ENCODE results near the gene NINL. TPM values are rescaled to one million over a fixed set of nuclear protein-coding genes. Genes with fewer than 3 reads are reported as not detected.

NINL gene
- total RNA-seq, 1 experiment from 2014 or later: 7.2 TPM

- Histone ChIP-seq H3K4me3 (replicated peaks in 1 of 2; ENCODE audit: low read depth in 1 of 2, low read length in 2 of 2) (no peak overlapping the region), H4K20me1 (ENCODE audit: insufficient read depth) (no peaks in the 10 kb centered on the region), H3K9me3 (ENCODE audit: control insufficient read depth in 1 of 2, insufficient read depth in 1 of 2, low read depth in 1 of 2, low read length in 2 of 2) (no peaks in the 10 kb centered on the region), H3K27ac (ENCODE audit: low read depth, low read length) (no peak overlapping the region), H3K79me2 (ENCODE audit: insufficient read depth, low read length) (no peaks in the 10 kb centered on the region), H3K4me1 (ENCODE audit: control insufficient read depth in 1 of 2, insufficient read depth in 2 of 2, low read length in 2 of 2) (peaks cover 0 to 3% of the 10 kb centered on the region in 2 experiments; a peak in 1 of 4 replicates), H3K27me3 (ENCODE audit: insufficient read depth, low read length) (no peaks in the 10 kb centered on the region), H3K9ac (ENCODE audit: low read length) (no peak overlapping the region), H3K36me3 (ENCODE audit: control insufficient read depth in 1 of 2, insufficient read depth in 2 of 2, low read length in 2 of 2) (no peaks in the 10 kb centered on the region), H3K9me2 (ENCODE audit: insufficient read depth) (no peaks in the 10 kb centered on the region), H2AFZ (ENCODE audit: low read depth, low read length, poor library complexity, severe bottlenecking) (no peak overlapping the region), H3K4me2 (ENCODE audit: low read length) (no peak overlapping the region)
- ChIA-PET CTCF (no interaction called here), RAD21 (ENCODE audit: low non-redundant PET in 1 of 2, low total read pairs in 2 of 2, uncharacterized antibody in 2 of 2, unreplicated experiment in 2 of 2) (no interaction called here), POLR2A (no interaction called here)
- no TSS peak for BruUV-seq (replicated peaks)
- TF ChIP-seq MAX (IDR thresholded peaks at IDR 0.05): no peak
- TF ChIP-seq REST (IDR thresholded peaks at IDR 0.05; ENCODE audit: low read depth): no peak
- no peak for TF ChIP-seq SIN3A (IDR thresholded peaks at IDR 0.05; ENCODE audit: low read depth)
- no peak for TF ChIP-seq POLR2AphosphoS5 (IDR thresholded peaks at IDR 0.05; ENCODE audit: low read depth, low read length)
- TF ChIP-seq CTCF (IDR thresholded peaks at IDR 0.05 in 2 of 3, conservative IDR thresholded peaks at IDR 0.05 in 1 of 3; ENCODE audit: borderline replicate concordance in 1 of 3, insufficient read depth in 1 of 3, low read depth in 2 of 3, low read length in 2 of 3): no peak
- TF ChIP-seq CBX3 (IDR thresholded peaks at IDR 0.05; ENCODE audit: low read depth): no peak
- no peak for TF ChIP-seq RAD21 (IDR thresholded peaks at IDR 0.05; ENCODE audit: low read depth)
- no peak for TF ChIP-seq JUND (IDR thresholded peaks at IDR 0.05)
- TF ChIP-seq SP1 (IDR thresholded peaks at IDR 0.05; ENCODE audit: low read depth): no peak
- TF ChIP-seq ZBTB33 (IDR thresholded peaks at IDR 0.05; ENCODE audit: extremely low read depth, insufficient replicate concordance, low read length): no peak
- TF ChIP-seq EZH2phosphoT487 (IDR thresholded peaks at IDR 0.05; ENCODE audit: borderline replicate concordance): no peak
- no peak for TF ChIP-seq FOSL1 (IDR thresholded peaks at IDR 0.05; ENCODE audit: low read depth)
- no peak for TF ChIP-seq ZFX (IDR thresholded peaks at IDR 0.05)
- TF ChIP-seq CEBPB (IDR thresholded peaks at IDR 0.05; ENCODE audit: low read depth): no peak
- no peak for TF ChIP-seq SRF (IDR thresholded peaks at IDR 0.05; ENCODE audit: low read depth)
- no peak for TF ChIP-seq TCF7L2 (IDR thresholded peaks at IDR 0.05; ENCODE audit: borderline replicate concordance, extremely low read depth, insufficient read depth, insufficient read length)
- DNase-seq (ENCODE audit: low read depth, low spot score): no peak
- no peak for ATAC-seq
- intact Hi-C loops (cut with micrococcal nuclease): no loop called here
Measured at GRCh38 chr20:25521382-25521781, 63.9 kb downstream of the NINL start.
